Epidermal melanocyte (primary cell): ENCODE results near the gene KIAA0586.

Experiments used
- DNase-seq: peaks from one replicate; pipeline ENCODE4 v3.0.0; 2011; ENCODE audit warnings: low spot score; ENCODE audit not compliant: insufficient read length

The KIAA0586 gene

DNA sequence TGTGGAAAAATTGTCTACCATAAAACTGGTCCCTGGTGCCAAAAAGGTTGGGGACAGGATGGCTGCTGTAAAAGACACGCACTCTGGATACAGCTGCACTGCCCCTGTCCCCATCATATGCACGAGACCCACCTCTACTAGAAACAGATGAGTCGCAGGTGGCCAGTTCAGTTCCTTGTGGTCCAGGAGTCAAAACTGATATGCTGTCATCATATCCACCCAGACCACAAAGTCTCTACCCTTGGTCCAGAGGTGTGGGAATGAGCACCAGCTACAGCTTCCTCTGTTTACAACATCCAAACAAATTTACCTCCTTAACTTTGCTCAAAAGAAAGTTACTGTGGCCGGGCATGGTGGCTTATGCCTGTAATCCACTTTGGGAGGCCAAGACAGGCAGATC, 166.5 kb downstream of the KIAA0586 start:
- no peak for DNase-seq

DNA sequence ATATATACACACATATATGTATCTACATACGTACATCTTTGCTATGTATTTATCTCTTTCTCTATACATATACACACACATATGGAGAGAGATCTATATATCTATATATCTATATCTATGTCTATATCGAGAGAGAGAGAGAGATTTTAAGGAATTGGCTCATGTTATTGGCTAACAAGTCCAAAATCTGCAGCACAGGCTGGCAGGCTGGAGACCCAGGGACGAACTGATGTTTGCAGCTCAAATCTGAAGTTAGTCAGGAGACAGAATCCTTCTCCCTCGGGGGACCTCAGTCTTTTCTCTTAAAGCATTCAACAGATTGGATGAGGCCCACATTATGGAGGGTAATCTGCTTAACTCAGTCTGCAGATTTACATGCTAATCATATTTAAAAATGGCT, 169.5 kb downstream of the KIAA0586 start:
- DNase-seq, result no peak

DNA sequence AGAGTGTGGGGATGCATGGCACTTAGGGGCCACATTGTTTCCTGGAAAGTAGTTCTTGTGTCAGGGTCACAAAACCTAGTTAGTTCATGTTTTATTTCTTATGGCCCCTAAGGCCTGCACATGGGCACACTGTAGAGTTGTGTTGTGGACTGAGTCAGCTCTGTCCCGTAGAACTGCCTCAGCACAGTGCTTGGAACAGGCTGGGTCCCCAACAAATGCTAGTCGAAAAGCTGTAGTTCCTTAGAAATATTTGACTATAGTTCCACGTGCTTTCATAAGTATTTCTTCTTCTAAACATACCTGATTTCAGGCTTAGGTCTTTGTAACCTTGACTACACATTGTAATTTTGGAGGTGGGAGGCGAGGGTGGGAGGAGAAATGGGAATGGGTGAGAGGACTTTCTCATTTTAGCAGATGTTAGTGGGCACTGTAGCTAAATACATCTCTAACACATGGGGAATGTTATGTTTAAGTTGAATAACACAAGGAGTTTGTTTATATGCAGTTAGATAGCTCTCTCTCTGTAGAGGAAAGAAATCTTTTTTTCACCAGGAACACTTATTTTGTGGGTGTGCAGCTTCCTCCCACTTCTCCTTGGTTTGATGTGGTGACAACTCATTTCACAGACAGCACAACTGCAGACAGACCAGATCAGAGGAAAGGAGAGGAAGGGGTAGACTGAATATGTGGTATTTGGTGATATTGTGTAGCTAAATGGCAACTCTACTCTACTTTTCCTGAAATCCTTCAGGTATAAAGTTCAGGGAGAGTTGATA, 170.7 kb downstream of the KIAA0586 start:
- no peak for DNase-seq

DNA sequence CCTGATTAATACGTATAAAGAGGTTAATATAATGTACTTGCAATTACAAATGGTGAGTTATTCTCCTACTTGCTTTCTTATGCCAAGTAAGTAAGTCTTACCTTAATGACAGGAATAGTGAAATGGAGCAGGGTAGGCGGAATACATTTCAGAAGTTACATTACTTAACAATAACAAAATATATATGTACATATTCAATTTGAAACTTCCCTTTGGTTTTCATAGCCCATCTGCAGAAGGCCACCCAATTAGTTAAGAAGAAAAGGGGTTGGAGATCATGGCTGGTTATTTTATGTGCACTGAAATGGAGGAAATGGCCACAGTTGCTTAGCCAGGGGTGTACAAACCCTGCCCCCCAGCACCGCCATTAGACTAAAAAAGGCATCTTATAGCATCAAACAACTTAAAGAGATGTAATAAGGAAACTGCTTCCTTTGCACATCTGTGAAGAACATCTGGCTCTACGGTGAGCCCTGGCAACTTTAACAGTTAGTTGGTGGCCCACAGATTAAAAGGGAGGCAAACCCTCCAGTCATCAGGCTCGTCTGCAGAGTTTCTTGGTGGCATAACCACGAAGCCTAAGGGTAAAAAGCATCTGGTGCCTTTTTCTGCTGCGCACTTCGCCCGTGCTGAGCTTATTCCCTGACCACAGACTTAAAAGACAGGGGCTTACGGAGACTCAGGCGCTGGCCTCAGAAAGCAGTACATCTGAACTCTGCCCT, 171.4 kb downstream of the KIAA0586 start:
- DNase-seq, result no peak

DNA sequence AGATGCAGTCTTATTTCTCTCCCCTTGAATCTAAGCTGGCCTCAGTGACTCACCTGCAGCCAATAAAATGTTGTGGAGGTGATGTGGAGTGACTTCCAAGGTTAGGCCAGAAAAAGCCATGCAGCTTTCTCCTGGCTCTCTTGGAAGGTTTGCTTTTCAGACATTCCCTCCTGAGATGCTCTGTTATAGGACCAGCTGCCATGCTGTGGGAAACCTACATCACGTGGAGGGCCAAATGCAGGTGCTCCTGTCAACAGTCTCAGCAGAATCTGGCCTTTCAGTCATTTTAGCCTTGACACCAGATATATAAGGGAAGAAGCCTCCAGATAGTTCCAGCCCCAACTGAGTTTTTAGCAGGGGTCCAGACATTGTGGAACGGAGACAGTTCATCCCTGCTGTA, 172.2 kb downstream of the KIAA0586 start:
- no peak for DNase-seq
